Stimulated activated CD8-positive, alpha-beta memory T cell treated with anti-CD3 and anti-CD28 coated beads, Interleukin-2, amount 100 ng/mL, for 1 hour (primary cell): ENCODE data around the gene CALM3.
"Not testable (repeated sequence)": the region's sequence is repeated elsewhere in the genome, so short reads cannot be mapped to it uniquely, and the experiment has no call there.

ENCODE experiments used
- DNase-seq, 2 donors: peaks; one replicate each; pipeline ENCODE4 v3.0.0-alpha.2; 2020; ENCODE audit warnings: low read depth in 2 of 2

The CALM3 gene

GRCh38 chr19:46614114-46614722 is 13.1 kb downstream of the CALM3 start:
- peak; percentile 59 to 63 for DNase-seq

GRCh38 chr19:46615966-46616365 is 14.8 kb downstream of the CALM3 start:
- no peak for DNase-seq

DNA sequence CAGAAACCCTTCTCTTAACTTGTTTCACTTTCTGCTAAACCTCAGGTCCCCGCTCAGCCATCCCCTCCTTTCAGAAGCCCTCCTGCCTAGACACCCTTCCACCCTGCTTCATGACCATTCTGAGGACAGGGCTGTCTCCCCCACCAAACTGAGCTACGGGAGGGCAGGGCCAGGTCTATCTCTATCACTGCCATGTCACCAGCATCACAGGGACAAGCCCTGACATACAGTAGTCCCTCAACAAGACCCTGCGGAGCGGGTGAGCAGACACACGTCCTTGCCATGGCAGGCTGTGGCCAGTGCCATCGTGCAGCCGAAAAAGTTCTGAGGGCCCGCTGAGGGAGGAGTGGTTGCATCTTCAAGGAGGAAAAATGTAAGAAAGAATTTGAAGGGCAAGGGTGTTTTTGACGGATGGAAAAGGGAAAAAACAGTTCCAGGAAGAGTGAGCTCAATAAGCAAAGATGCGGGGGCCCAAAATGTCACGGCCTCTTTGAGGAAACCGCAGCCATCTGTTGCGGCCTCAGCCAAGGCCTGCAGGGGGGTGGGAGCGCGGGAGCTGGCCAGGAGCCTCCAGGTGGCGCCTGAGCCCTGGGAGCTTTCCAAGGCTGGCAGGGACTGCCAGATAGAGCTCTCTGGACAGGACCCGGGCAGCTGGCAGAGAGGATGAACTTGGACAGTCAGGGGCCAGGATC is 15.6 kb downstream of the CALM3 start:
- no peak for DNase-seq

GRCh38 chr19:46617601-46618000 is 16.5 kb downstream of the CALM3 start:
- no peak for DNase-seq

- no peak for DNase-seq
Measured at GRCh38 chr19:46618670-46619231, 17.6 kb downstream of the CALM3 start.

- no peak for DNase-seq
Measured at GRCh38 chr19:46620267-46620666, 19.1 kb downstream of the CALM3 start.

GRCh38 chr19:46620716-46621115 is 19.6 kb downstream of the CALM3 start:
- no peak for DNase-seq

- no peak for DNase-seq
Measured at GRCh38 chr19:46621191-46622117, 20.3 kb downstream of the CALM3 start.

DNA sequence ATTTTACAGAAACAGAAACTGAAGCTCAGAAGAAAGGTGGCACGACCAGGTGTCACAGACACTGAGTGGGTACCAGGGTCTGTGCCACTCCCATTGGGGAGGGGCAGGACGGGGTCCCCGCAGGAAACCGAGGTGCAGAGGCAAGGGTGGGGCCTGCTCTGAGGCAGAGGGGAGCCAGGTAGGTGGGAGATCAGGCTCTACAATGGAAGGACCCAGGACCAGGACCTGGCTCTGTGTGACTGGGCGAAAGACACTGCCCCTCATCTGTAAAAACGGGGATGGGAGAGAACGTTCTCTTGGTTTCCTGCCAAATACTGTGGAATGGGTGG is 21.0 kb downstream of the CALM3 start:
- no peak for DNase-seq

DNA sequence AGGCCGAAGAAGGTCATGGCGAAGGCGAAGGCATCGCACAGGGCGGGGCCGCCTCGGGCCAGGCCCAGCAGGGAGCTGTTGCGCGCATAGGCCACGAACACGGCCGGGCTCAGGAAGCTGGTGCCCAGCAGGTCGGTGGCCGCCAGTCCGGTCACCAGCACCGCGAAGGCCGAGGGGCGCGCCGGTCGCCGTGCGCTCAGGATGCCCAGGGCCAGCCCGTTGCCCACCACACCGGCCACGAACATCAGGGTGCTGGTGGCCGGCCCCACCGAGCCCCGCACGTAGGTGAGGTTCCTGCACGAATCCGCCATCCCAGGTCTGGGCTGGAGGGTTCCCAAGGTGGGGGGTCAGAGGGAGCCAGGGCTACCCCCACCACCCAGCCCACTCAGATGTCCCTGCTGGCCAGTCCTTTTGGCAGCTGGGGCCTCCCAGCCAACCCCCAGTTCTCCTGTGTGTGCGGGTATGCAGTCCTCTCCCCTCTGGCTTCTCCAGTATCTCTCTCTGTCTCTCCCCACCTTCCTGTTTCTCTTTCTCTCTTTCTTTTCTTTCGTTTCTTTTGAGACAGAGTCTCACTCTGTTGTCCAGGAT is 22.9 kb downstream of the CALM3 start:
- DNase-seq: no peak

GRCh38 chr19:46624958-46625661 is 24.0 kb downstream of the CALM3 start, which contains the start of gene PTGIR:
Gene PTGIR, minus strand, starts transcription at chr19:46625089. Its CDS starts 864 bp downstream, at chr19:46624225.
- DNase-seq: no peak

DNA sequence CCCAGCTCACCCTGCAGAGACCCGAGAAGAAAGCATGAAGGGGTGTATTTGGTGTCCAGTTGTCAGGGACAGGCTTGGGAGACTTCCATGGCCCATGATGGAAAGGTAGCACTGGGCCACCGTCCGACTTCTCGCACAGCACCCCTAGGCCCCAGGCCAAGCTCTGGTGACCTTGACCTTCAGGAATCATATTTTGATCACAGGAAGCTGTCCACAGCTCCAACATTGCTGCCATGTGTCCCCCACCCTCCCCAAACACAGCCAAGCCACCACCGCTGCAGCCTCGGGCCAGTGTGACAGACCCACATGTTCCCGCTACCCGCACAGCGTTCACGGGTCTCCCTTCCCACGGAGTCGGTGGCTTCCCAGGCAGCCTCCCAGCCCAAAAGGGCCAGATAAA is 24.6 kb downstream of the CALM3 start:
- DNase-seq: no peak

GRCh38 chr19:46626446-46626845 is 25.3 kb downstream of the CALM3 start:
- no peak for DNase-seq

GRCh38 chr19:46628970-46629369 is 27.8 kb downstream of the CALM3 start:
- not testable (repeated sequence) for DNase-seq

DNA sequence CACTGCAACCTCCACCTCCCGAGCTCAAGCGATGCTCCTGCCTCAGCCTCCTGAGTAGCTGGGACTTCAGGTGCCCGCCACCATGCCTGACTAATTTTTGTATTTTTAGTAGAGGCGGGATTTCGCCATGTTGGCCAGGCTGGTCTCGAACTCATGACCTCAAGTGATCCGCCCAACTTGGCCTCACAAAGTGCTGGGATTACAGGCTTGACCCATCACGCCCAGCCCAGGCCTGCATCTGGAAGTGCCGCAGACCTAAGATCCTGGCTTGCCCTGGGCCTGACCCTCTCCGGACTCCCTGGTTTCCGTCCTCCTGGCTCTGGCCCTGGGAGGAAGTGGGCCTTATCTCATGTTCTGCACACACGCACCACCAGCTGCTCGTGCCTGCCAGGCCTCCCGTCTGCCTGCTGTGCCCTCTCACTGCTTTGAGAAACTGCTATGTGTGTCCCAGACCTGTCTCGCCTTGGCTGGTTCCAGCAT is 28.5 kb downstream of the CALM3 start:
- no peak for DNase-seq

- no peak for DNase-seq
Measured at GRCh38 chr19:46630586-46631205, 29.6 kb downstream of the CALM3 start.

- DNase-seq: no peak
Measured at GRCh38 chr19:46631481-46631880, 30.4 kb downstream of the CALM3 start.

GRCh38 chr19:46633130-46633529 is 32.0 kb downstream of the CALM3 start:
- DNase-seq: no peak

DNA sequence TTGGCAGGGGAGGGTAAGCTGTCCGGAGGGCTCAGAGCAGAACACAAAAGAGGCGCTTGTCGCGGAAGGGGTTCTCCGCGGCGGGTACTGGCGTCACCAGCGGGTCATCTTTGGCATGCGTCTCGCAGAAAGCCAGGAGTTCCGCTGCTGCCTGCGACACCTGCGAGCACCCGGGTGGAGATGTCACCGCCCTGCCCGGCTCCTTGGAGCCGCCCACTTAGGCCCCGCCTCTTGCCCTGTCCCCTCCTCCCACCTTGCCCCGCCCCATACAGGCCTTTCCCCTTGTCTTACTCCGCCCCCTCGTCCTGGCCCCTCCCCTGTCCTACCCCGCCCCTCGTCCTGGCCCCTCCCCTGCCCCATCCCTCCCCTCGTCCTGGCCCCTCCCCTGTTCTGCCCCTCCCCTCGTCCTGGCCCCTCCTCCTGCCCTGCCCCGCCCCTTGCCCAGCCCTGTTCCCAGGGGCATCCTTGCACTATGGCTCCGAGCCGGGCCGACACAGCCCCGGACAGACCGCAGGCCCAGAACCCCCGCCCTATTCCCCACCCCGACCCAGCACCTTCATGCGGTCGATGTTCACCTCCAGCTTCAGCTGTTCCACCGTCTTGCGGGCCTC is 33.0 kb downstream of the CALM3 start:
- peak; percentile 76 to 90 for DNase-seq

- DNase-seq: no peak
Measured at GRCh38 chr19:46634656-46635218, 33.6 kb downstream of the CALM3 start.
